Peyer's patch (tissue), 4 donors: ENCODE results near the gene FBLN5. TPM values are rescaled to one million over a fixed set of nuclear protein-coding genes. Genes with fewer than 3 reads are reported as not detected.

Source experiments
- DNase-seq, 3 donors: peaks; one replicate each; pipeline ENCODE4 v3.0.0-alpha.2; 2017 to 2019
- H3K27ac ChIP-seq, 4 donors: fragments of 200-600 bp; sonication (generic); one replicate each; pipeline ENCODE4 v1.5.1; 2016 to 2019
- H3K27me3 ChIP-seq, 2 donors: fragments of 200-600 bp; sonication (generic); one replicate each; pipeline ENCODE4 v1.5.1; 2019
- H3K36me3 ChIP-seq, 3 donors: fragments of 200-600 bp; sonication (generic); one replicate each; pipeline ENCODE4 v1.5.1; 2016 to 2019
- H3K4me1 ChIP-seq, 4 donors: fragments of 200-600 bp; sonication (generic); one replicate each; pipeline ENCODE4 v1.5.1; 2016 to 2019
- H3K4me3 ChIP-seq, 4 donors: fragments of 200-600 bp; sonication (generic); 1 replicate in 3 of 4; 2 replicates in 1 of 4; pipeline ENCODE4 v1.5.1; 2016 to 2019; ENCODE audit warnings: mild to moderate bottlenecking in 1 of 4
- H3K9me3 ChIP-seq, 4 donors: fragments of 200-600 bp; sonication (generic); one replicate each; pipeline ENCODE4 v1.5.1; 2016 to 2019; ENCODE audit warnings: mild to moderate bottlenecking in 1 of 4
- CTCF ChIP-seq, 6 experiments: fragments of 450-650 bp in 4 of 6; fragments of 200-600 bp in 2 of 6; sonication (generic) in 1 of 6; IDR thresholded peaks; one replicate each; pipeline ENCODE4 v1.5.1; 2017 to 2019; ENCODE audit warnings: antibody characterized with exemption in 6 of 6, mild to moderate bottlenecking in 3 of 6, moderate library complexity in 1 of 6
- POLR2A ChIP-seq, 2 donors: fragments of 450-650 bp; IDR thresholded peaks; one replicate each; pipeline ENCODE4 v1.5.1; 2017; ENCODE audit warnings: antibody characterized with exemption in 2 of 2, mild to moderate bottlenecking in 2 of 2, moderate library complexity in 2 of 2
- total RNA-seq, 4 donors: library from RNA; depleted of rRNA; stranded (reverse); fragments of >200 nt; gene quantifications; one replicate each; pipeline ENCODE4 v1.1.0, GENCODE V29; 2016

FBLN5 gene
- total RNA-seq, 4 donors from 2014 or later, result 30.5 to 61.1 (median 51.2) TPM

- Histone ChIP-seq H3K36me3 (no peaks in the 10 kb centered on the region), H3K27ac (peak within 1 kb of the TSS; percentile 39 to 81 (median 62)), H3K27me3 (no peaks in the 10 kb centered on the region), H3K4me3 (peak within 1 kb of the TSS; percentile 20 to 38 (median 30)), H3K9me3 (no peaks in the 10 kb centered on the region), H3K4me1 (peaks cover 0 to 25% (median 10%) of the 10 kb centered on the region in 4 donors)
- DNase-seq, result peak in 2 of 3 donors; percentile 38 to 71
- TF ChIP-seq CTCF (IDR thresholded peaks at IDR 0.05) (no peak), POLR2A (IDR thresholded peaks at IDR 0.05) (peak; percentile 26 to 36)
These were observed 80.0 kb downstream of the FBLN5 start, which contains the start of gene TC2N for GRCh38 chr14:91867316-91867988. TC2N (minus strand) TSS chr14:91867536; CDS start chr14:91813769, 53,767 bp downstream.

- DNase-seq, result no peak
- Histone ChIP-seq H3K36me3 (no peaks in the 10 kb centered on the region), H3K27me3 (no peaks in the 10 kb centered on the region), H3K4me1 (peaks cover 0 to 17% (median 4%) of the 10 kb centered on the region in 4 donors), H3K4me3 (peak overlapping the region; percentile 20 to 38 (median 30)), H3K9me3 (no peaks in the 10 kb centered on the region), H3K27ac (peak overlapping the region; percentile 39 to 81 (median 62))
- no peak for TF ChIP-seq POLR2A (IDR thresholded peaks at IDR 0.05)
- no peak for TF ChIP-seq CTCF (IDR thresholded peaks at IDR 0.05)
These were observed 80.8 kb downstream of the FBLN5 start for GRCh38 chr14:91866511-91867295.

- DNase-seq, result no peak
- Histone ChIP-seq H3K36me3 (no peaks in the 10 kb centered on the region), H3K27ac (peak overlapping the region; percentile 39 to 81 (median 53)), H3K9me3 (no peaks in the 10 kb centered on the region), H3K27me3 (no peaks in the 10 kb centered on the region), H3K4me3 (peak overlapping the region; percentile 20 to 38 (median 28)), H3K4me1 (peaks cover 0 to 11% (median 0%) of the 10 kb centered on the region in 4 donors)
- TF ChIP-seq POLR2A (IDR thresholded peaks at IDR 0.05) (no peak), CTCF (IDR thresholded peaks at IDR 0.05) (no peak)
These were observed 81.4 kb downstream of the FBLN5 start for GRCh38 chr14:91866061-91866460.

- Histone ChIP-seq H3K36me3 (no peaks in the 10 kb centered on the region), H3K4me1 (no peaks in the 10 kb centered on the region), H3K27me3 (no peaks in the 10 kb centered on the region), H3K9me3 (no peaks in the 10 kb centered on the region), H3K4me3 (no peak overlapping the region), H3K27ac (peak overlapping the region in 1 of 4 donors; percentile 42)
- no peak for TF ChIP-seq POLR2A (IDR thresholded peaks at IDR 0.05)
- TF ChIP-seq CTCF (IDR thresholded peaks at IDR 0.05), result no peak
- DNase-seq, result no peak
These were observed 85.1 kb downstream of the FBLN5 start for GRCh38 chr14:91862417-91862816.

- Histone ChIP-seq H3K4me3 (no peak overlapping the region), H3K9me3 (no peaks in the 10 kb centered on the region), H3K36me3 (no peaks in the 10 kb centered on the region), H3K27ac (peak overlapping the region in 1 of 4 donors; percentile 47), H3K27me3 (no peaks in the 10 kb centered on the region), H3K4me1 (no peaks in the 10 kb centered on the region)
- no peak for DNase-seq
- TF ChIP-seq POLR2A (IDR thresholded peaks at IDR 0.05) (no peak), CTCF (IDR thresholded peaks at IDR 0.05) (no peak)
These were observed 86.4 kb downstream of the FBLN5 start for GRCh38 chr14:91861091-91861490.
